DND-41 (cell line): ENCODE data around the gene PLPP6.

Source experiments
- ATAC-seq: fragments of 200-7000 bp; cut with Tn5 transposase; 3 replicates; pipeline ENCODE4 v1.9.1; 2021; ENCODE audit warnings: low read depth; ENCODE audit not compliant: insufficient read depth
- DNase-seq: peaks from one replicate; pipeline ENCODE4 v3.0.0-alpha.2; 2020
- H2AFZ ChIP-seq: 2 replicates; pipeline ENCODE4 v1.6.0; 2012; ENCODE audit warnings: low read depth, low read length
- H3K27ac ChIP-seq: 2 replicates; pipeline ENCODE4 v1.5.1; 2012; ENCODE audit warnings: low read length, inconsistent platforms
- H3K27me3 ChIP-seq: fragments of 200-600 bp; sonication (generic); 2 replicates; pipeline ENCODE4 v1.6.0; 2012; ENCODE audit warnings: low read length, mild to moderate bottlenecking, inconsistent platforms; ENCODE audit not compliant: insufficient read depth, poor library complexity
- H3K36me3 ChIP-seq: 2 replicates; pipeline ENCODE4 v1.5.1; 2012; ENCODE audit warnings: low read length, inconsistent platforms; ENCODE audit not compliant: insufficient read depth
- H3K4me1 ChIP-seq: 2 replicates; pipeline ENCODE4 v1.5.1; 2012; ENCODE audit warnings: mild to moderate bottlenecking, low read length; ENCODE audit not compliant: insufficient read depth
- H3K4me2 ChIP-seq: 2 replicates; pipeline ENCODE4 v1.6.0; 2012; ENCODE audit warnings: mild to moderate bottlenecking, moderate library complexity, low read length, inconsistent platforms; ENCODE audit not compliant: insufficient read depth
- H3K4me3 ChIP-seq, 2 experiments: fragments of 200-600 bp in 1 of 2; shearing (Covaris generic) in 1 of 2; 2 replicates each; pipeline ENCODE4 v1.5.1; 2012 to 2016; ENCODE audit warnings: inconsistent platforms in 2 of 2, low read length in 2 of 2, mild to moderate bottlenecking in 2 of 2, low read depth in 1 of 2, moderate library complexity in 1 of 2
- H3K79me2 ChIP-seq: 2 replicates; pipeline ENCODE4 v1.6.0; 2012; ENCODE audit warnings: low read length, inconsistent platforms; ENCODE audit not compliant: insufficient read depth
- H3K9ac ChIP-seq: 2 replicates; pipeline ENCODE4 v1.6.0; 2012; ENCODE audit warnings: low read depth, mild to moderate bottlenecking, inconsistent platforms, low read length, moderate library complexity
- H3K9me3 ChIP-seq: 2 replicates; pipeline ENCODE4 v1.5.1; 2012; ENCODE audit warnings: low read length, moderate library complexity, mild to moderate bottlenecking, inconsistent platforms; ENCODE audit not compliant: insufficient read depth, severe bottlenecking
- H4K20me1 ChIP-seq: 2 replicates; pipeline ENCODE4 v1.6.0; 2012; ENCODE audit warnings: low read length; ENCODE audit not compliant: insufficient read depth
- EZH2 ChIP-seq: IDR thresholded peaks from 3 replicates; pipeline ENCODE4 v1.6.1; 2012; ENCODE audit warnings: borderline replicate concordance, low read depth, mild to moderate bottlenecking, moderate library complexity, low read length, inconsistent platforms; ENCODE audit not compliant: severe bottlenecking
- TF ChIP-seq, protein P1 (sequence below): IDR thresholded peaks from 2 replicates; pipeline ENCODE4 v1.5.1; 2012; ENCODE audit warnings: borderline replicate concordance, low read length, moderate library complexity, mild to moderate bottlenecking; ENCODE audit not compliant: poor library complexity, severe bottlenecking; ENCODE audit errors: extremely low read depth

The PLPP6 gene

DNA sequence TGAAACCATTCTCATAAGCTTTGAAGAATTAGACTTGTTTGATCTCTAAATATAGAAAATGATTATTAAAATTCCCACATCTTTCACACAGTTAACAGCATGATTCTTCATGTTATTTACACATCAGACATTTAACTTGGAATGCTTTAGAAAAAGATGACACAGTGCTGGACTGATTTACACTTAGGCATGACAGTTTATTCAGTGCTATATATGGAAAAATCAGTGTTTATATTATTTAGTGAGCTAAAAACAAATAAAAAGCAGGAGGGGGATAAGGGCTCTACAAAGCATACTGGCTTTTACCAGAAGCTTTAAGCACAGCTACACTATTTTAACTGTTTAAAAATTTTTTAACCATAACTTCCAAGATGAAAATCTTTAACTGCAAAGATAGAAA is 47.3 kb downstream of the PLPP6 start:
- H3K4me2 ChIP-seq: no peak overlapping the region
- no peaks in the 10 kb centered on the region for H3K9me3 ChIP-seq
- TF ChIP-seq, protein P1, sequence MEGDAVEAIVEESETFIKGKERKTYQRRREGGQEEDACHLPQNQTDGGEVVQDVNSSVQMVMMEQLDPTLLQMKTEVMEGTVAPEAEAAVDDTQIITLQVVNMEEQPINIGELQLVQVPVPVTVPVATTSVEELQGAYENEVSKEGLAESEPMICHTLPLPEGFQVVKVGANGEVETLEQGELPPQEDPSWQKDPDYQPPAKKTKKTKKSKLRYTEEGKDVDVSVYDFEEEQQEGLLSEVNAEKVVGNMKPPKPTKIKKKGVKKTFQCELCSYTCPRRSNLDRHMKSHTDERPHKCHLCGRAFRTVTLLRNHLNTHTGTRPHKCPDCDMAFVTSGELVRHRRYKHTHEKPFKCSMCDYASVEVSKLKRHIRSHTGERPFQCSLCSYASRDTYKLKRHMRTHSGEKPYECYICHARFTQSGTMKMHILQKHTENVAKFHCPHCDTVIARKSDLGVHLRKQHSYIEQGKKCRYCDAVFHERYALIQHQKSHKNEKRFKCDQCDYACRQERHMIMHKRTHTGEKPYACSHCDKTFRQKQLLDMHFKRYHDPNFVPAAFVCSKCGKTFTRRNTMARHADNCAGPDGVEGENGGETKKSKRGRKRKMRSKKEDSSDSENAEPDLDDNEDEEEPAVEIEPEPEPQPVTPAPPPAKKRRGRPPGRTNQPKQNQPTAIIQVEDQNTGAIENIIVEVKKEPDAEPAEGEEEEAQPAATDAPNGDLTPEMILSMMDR: no peak
- no peak for TF ChIP-seq EZH2
- H2AFZ ChIP-seq: no peak overlapping the region
- H3K4me3 ChIP-seq: no peak overlapping the region
- DNase-seq (no peak), ATAC-seq (no peak)
- H3K9ac ChIP-seq: no peak overlapping the region
- H3K36me3 ChIP-seq: peaks cover 46% of the 10 kb centered on the region
- no peaks in the 10 kb centered on the region for H3K27me3 ChIP-seq
- no peaks in the 10 kb centered on the region for H4K20me1 ChIP-seq
- no peak overlapping the region for H3K27ac ChIP-seq
- H3K4me1 ChIP-seq: no peaks in the 10 kb centered on the region
- H3K79me2 ChIP-seq: no peaks in the 10 kb centered on the region

DNA sequence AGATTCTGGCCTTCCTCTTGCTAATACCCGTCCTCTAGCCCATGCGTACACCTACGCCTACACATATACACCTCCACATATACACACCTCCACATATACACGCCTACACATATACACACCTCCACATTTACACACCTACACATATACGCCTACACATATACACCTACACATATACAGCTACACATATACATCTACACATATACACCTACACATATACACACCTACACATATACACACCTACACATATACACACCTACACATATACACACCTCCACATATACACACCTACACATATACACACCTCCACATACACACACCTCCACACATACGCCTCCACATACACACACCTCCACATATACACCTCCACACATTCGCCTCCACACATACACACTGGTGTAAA is 51.8 kb downstream of the PLPP6 start:
- Histone ChIP-seq H3K27me3 (no peaks in the 10 kb centered on the region), H3K9me3 (no peaks in the 10 kb centered on the region), H4K20me1 (no peaks in the 10 kb centered on the region; the same call in 1 of the 2 replicates), H3K79me2 (no peaks in the 10 kb centered on the region), H3K27ac (no peak overlapping the region), H2AFZ (no peak overlapping the region), H3K36me3 (peaks cover 72% of the 10 kb centered on the region), H3K4me1 (no peaks in the 10 kb centered on the region), H3K9ac (no peak overlapping the region), H3K4me3 (no peak overlapping the region), H3K4me2 (no peak overlapping the region)
- ATAC-seq: no peak; the same call in 2 of the 3 replicates
- DNase-seq: no peak
- TF ChIP-seq EZH2: no peak
- TF ChIP-seq, protein P1: no peak

DNA sequence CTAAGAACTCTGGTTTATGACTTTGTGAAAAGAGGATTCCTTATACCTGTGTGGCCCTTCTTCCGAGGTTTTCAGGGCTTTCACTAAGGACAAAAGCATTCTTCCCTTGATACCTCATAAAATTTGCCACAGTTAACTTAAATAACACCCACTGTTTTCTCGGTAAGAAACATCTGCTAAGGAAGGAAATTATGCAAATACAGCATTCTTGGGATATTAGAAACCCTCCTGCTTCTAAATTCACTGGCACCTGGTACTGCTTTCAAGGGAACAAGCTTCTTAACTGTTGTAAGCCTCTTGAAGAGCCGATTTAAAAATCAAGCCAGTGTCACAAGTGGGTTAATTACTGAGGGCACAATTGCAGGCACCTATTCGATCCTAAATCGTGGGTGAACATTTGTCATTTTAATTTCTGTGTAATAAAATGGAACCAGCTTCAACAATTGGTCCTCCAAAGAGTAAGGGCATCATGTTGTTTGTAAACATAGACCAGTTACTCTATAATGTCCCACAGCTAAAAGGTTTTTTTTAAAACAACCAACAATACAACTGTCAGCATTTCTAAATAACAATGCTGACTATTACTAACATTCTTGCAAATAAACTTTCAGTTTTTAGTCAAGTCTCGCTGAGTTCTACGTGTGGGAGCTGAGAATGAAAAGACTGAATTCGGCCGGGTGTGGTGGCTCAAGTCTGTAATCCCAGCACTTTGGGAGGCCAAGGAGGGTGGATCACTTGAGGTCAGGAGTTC is 52.3 kb downstream of the PLPP6 start:
- peaks cover 70% of the 10 kb centered on the region for H3K36me3 ChIP-seq
- ATAC-seq: no peak
- H3K27ac ChIP-seq: no peak overlapping the region

More for the DNA sequence above, 52.3 kb downstream of the PLPP6 start:
- Histone ChIP-seq H4K20me1 (no peaks in the 10 kb centered on the region; the same call in 1 of the 2 replicates), H3K4me1 (no peaks in the 10 kb centered on the region), H3K9me3 (no peaks in the 10 kb centered on the region), H3K79me2 (no peaks in the 10 kb centered on the region), H2AFZ (no peak overlapping the region), H3K9ac (no peak overlapping the region), H3K4me3 (no peak overlapping the region), H3K27me3 (no peaks in the 10 kb centered on the region), H3K4me2 (no peak overlapping the region)
- TF ChIP-seq EZH2: no peak
- TF ChIP-seq, protein P1: no peak
- no peak for DNase-seq
